ENCODE measurements around the gene LRFN3. TPM values are rescaled to one million over a fixed set of nuclear protein-coding genes. Genes with fewer than 3 reads are reported as not detected.

LRFN3 gene
- total and polyA plus RNA-seq, 2 donors (not counting 1 experiment from before 2014, with no cell fraction given) = 0.79 to 1.6 TPM

DNA sequence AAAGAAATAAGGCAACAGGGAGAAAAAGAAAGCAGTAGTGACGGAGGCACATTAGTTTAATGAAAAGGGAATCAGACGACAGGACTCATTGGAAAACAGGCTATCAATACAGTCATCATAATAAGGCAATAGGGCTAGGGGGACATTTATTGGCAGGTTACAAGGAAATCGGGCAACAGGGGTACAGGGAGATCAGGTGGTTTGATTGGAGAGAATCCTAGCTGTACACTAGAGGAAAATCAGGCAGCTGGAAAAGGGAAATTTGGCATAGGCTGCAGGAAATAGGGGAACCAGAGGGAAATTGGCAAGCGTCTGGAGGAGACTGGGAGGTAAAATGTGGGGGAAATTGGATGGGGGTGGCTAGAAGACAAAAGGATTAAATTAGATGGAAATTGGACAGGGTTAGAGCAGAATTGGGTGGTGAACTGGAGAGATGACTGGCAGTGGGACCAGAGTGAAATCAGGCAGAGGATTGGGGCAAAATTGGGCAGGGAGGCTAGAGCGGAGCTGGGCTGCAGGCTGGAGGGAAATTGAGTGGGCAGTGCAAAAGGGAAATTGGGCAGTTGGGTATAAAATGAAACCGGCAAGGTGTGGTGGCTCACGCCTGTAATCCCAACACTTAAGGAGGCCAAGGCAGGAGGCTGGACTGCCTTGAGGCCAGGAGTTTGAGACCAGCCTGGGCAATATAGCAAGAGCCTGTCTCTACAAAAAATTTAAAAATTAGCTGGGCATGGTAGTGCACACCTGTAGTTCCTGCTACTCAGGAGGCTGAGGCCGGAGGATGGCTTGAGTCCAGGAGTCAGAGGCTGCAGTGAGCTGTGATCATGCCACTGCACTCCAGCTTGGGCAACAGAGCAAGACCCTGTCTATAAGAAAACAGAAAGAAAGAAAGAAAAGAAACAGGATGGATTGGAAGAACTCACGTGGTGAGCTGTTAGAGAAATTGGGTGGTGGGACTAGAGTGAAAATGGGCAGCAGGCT lies 7.4 kb downstream of the LRFN3 start:
- H4K20me1 ChIP-seq (ENCODE audit: control insufficient read depth, insufficient read depth, low read length, poor library complexity, severe bottlenecking) = no peaks in the 10 kb centered on the region
- WGBS (ENCODE audit: insufficient coverage) = 86% methylated on average over 7 of the region's 9 CpGs
- no peak overlapping the region for H3K9ac ChIP-seq (ENCODE audit: low read length)
- H2AFZ ChIP-seq (ENCODE audit: insufficient read depth, low read depth, low read length, poor library complexity, severe bottlenecking) = no peak overlapping the region
- H3K27ac ChIP-seq (ENCODE audit: low read length in 2 of 2) = no peak overlapping the region
- H3K36me3 ChIP-seq (replicated peaks in 1 of 2; ENCODE audit: control extremely low read depth in 1 of 2, control insufficient read depth in 1 of 2, extremely low read depth in 1 of 2, insufficient read depth in 2 of 2, low read length in 1 of 2) = no peaks in the 10 kb centered on the region
- H3K27me3 ChIP-seq (replicated peaks in 1 of 4; ENCODE audit: control extremely low read depth in 1 of 4, control insufficient read depth in 3 of 4, insufficient read depth in 4 of 4, low read length in 3 of 4) = no peaks in the 10 kb centered on the region
- DNase-seq = no peak
- H3K4me1 ChIP-seq (ENCODE audit: control insufficient read depth in 2 of 2, insufficient read depth in 2 of 2, low read length in 2 of 2) = peaks cover 0 to 6% of the 10 kb centered on the region in 2 donors
- ATAC-seq (ENCODE audit: low read depth) = no peak
- peaks cover 9% of the 10 kb centered on the region for H3K27me3 Mint-ChIP-seq
- no peak for TF ChIP-seq EZH2 (IDR thresholded peaks at IDR 0.05; ENCODE audit: borderline replicate concordance, insufficient read depth, low read depth, low read length, poor library complexity, severe bottlenecking)
- TF ChIP-seq, protein P1, sequence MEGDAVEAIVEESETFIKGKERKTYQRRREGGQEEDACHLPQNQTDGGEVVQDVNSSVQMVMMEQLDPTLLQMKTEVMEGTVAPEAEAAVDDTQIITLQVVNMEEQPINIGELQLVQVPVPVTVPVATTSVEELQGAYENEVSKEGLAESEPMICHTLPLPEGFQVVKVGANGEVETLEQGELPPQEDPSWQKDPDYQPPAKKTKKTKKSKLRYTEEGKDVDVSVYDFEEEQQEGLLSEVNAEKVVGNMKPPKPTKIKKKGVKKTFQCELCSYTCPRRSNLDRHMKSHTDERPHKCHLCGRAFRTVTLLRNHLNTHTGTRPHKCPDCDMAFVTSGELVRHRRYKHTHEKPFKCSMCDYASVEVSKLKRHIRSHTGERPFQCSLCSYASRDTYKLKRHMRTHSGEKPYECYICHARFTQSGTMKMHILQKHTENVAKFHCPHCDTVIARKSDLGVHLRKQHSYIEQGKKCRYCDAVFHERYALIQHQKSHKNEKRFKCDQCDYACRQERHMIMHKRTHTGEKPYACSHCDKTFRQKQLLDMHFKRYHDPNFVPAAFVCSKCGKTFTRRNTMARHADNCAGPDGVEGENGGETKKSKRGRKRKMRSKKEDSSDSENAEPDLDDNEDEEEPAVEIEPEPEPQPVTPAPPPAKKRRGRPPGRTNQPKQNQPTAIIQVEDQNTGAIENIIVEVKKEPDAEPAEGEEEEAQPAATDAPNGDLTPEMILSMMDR (IDR thresholded peaks at IDR 0.05) = no peak
- H3K4me3 ChIP-seq (ENCODE audit: control extremely low read depth in 1 of 5, extremely low read depth in 1 of 5, insufficient read depth in 1 of 5, low read depth in 2 of 5, low read length in 4 of 5) = no peak overlapping the region
- H3K9me3 Mint-ChIP-seq (ENCODE audit: insufficient read depth) = no peaks in the 10 kb centered on the region
- no peak overlapping the region for H3K27ac Mint-ChIP-seq
- intact Hi-C loops (cut with micrococcal nuclease) = no loop called here
- H3K4me2 ChIP-seq (replicated peaks; ENCODE audit: low read depth, low read length, poor library complexity, severe bottlenecking) = no peak overlapping the region
- ChIA-PET CTCF (interaction anchor here (0.6 kb wide), 1 partner anchor 56 kb away, joined by 5 read pairs; no protein-coding TSS in a partner anchor), POLR2A (interaction anchor here (1.8 kb wide), 1 partner anchor 15 kb away, joined by 3 read pairs; no protein-coding TSS in a partner anchor)
- H3K79me2 ChIP-seq (ENCODE audit: control insufficient read depth, insufficient read depth, low read length) = no peaks in the 10 kb centered on the region
- H3K9me3 ChIP-seq (ENCODE audit: control extremely low read depth in 1 of 3, control insufficient read depth in 2 of 3, insufficient read depth in 1 of 3, low read length in 2 of 3) = no peaks in the 10 kb centered on the region
- H3K4me3 Mint-ChIP-seq = no peak overlapping the region
- H3K4me1 Mint-ChIP-seq = peaks cover 2% of the 10 kb centered on the region

DNA sequence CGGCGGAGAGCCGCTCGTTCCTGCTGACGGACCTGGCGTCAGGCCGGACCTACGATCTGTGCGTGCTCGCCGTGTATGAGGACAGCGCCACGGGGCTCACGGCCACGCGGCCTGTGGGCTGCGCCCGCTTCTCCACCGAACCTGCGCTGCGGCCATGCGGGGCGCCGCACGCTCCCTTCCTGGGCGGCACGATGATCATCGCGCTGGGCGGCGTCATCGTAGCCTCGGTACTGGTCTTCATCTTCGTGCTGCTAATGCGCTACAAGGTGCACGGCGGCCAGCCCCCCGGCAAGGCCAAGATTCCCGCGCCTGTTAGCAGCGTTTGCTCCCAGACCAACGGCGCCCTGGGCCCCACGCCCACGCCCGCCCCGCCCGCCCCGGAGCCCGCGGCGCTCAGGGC lies 8.4 kb downstream of the LRFN3 start:
- H3K4me1 ChIP-seq (ENCODE audit: control insufficient read depth in 2 of 2, insufficient read depth in 2 of 2, low read length in 2 of 2) = peaks cover 0 to 6% of the 10 kb centered on the region in 2 donors
- H3K4me1 Mint-ChIP-seq = no peaks in the 10 kb centered on the region
- no peak overlapping the region for H3K27ac Mint-ChIP-seq
- H3K27ac ChIP-seq (ENCODE audit: low read length in 2 of 2) = no peak overlapping the region
- H3K27me3 ChIP-seq (replicated peaks in 1 of 4; ENCODE audit: control extremely low read depth in 1 of 4, control insufficient read depth in 3 of 4, insufficient read depth in 4 of 4, low read length in 3 of 4) = no peaks in the 10 kb centered on the region
- H3K9me3 Mint-ChIP-seq (ENCODE audit: insufficient read depth) = no peaks in the 10 kb centered on the region
- WGBS (ENCODE audit: insufficient coverage) = 94% methylated on average over 52 of the region's 52 CpGs
- DNase-seq = no peak
- no peaks in the 10 kb centered on the region for H3K9me3 ChIP-seq (ENCODE audit: control extremely low read depth in 1 of 3, control insufficient read depth in 2 of 3, insufficient read depth in 1 of 3, low read length in 2 of 3)
- ChIA-PET POLR2A (interaction anchor here (1.8 kb wide), 1 partner anchor 14 kb away, joined by 3 read pairs; no protein-coding TSS in a partner anchor), CTCF (no interaction called here)
- no peak overlapping the region for H3K4me2 ChIP-seq (replicated peaks; ENCODE audit: low read depth, low read length, poor library complexity, severe bottlenecking)
- no peak for TF ChIP-seq EZH2 (IDR thresholded peaks at IDR 0.05; ENCODE audit: borderline replicate concordance, insufficient read depth, low read depth, low read length, poor library complexity, severe bottlenecking)
- TF ChIP-seq, protein P1 (IDR thresholded peaks at IDR 0.05) = no peak
- H3K27me3 Mint-ChIP-seq = peaks cover 7% of the 10 kb centered on the region
- H4K20me1 ChIP-seq (ENCODE audit: control insufficient read depth, insufficient read depth, low read length, poor library complexity, severe bottlenecking) = no peaks in the 10 kb centered on the region
- no peaks in the 10 kb centered on the region for H3K36me3 ChIP-seq (replicated peaks in 1 of 2; ENCODE audit: control extremely low read depth in 1 of 2, control insufficient read depth in 1 of 2, extremely low read depth in 1 of 2, insufficient read depth in 2 of 2, low read length in 1 of 2)
- no peak overlapping the region for H3K4me3 Mint-ChIP-seq
- H2AFZ ChIP-seq (ENCODE audit: insufficient read depth, low read depth, low read length, poor library complexity, severe bottlenecking) = no peak overlapping the region
- no peaks in the 10 kb centered on the region for H3K79me2 ChIP-seq (ENCODE audit: control insufficient read depth, insufficient read depth, low read length)
- H3K4me3 ChIP-seq (ENCODE audit: control extremely low read depth in 1 of 5, extremely low read depth in 1 of 5, insufficient read depth in 1 of 5, low read depth in 2 of 5, low read length in 4 of 5) = no peak overlapping the region
- no peak overlapping the region for H3K9ac ChIP-seq (ENCODE audit: low read length)
- ATAC-seq (ENCODE audit: low read depth) = no peak
- intact Hi-C loops (cut with micrococcal nuclease) = no loop called here
